ENCODE measurements around the gene CCT4.
A peak's percentile ranks its signal among the peaks of the same experiment; 100 is the strongest.
"Not testable (repeated sequence)": the region's sequence is repeated elsewhere in the genome, so short reads cannot be mapped to it uniquely, and the experiment has no call there.

CCT4 gene, protein sequence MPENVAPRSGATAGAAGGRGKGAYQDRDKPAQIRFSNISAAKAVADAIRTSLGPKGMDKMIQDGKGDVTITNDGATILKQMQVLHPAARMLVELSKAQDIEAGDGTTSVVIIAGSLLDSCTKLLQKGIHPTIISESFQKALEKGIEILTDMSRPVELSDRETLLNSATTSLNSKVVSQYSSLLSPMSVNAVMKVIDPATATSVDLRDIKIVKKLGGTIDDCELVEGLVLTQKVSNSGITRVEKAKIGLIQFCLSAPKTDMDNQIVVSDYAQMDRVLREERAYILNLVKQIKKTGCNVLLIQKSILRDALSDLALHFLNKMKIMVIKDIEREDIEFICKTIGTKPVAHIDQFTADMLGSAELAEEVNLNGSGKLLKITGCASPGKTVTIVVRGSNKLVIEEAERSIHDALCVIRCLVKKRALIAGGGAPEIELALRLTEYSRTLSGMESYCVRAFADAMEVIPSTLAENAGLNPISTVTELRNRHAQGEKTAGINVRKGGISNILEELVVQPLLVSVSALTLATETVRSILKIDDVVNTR

DNA sequence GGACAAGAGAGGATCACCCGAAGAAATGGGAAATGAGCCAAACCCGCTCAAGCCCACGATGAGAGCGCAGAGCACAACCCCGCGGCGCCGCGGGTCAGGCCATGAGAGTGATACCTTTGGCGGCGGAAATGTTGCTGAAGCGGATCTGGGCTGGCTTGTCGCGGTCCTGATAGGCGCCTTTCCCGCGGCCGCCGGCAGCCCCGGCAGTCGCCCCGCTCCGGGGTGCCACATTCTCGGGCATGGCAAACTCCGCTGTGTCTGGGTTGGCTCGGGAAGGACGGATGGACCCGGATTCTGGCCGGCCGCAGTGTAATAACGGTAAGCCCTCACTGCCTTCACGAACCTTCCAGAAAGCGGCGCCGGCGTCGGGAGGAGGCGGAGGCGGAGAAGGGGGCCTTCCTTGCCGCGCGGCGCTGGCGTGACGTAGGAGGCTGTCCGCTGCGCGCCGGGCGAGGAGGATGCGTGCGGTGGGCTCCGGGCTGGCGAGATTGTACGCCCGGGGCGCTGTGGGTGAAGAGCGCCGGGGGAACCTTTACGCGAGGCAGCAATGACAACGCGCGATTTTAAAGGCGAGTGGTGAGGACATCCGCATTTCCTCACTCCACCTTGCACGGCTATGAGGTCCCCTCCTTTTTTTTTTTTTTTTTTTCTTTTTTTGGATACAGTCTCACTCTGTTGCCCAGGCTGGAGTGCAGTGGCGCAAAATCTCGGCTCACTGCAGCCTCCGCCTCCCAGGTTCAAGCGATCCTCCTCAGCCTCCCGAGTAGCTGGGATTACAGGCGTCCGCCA lies at the start of gene CCT4:
Gene CCT4, minus strand, starts transcription at position 390 of the 789 bp plus-strand sequence. Its CDS starts 149 bp downstream, at position 241.
- peak; percentile 78 to 88 for DNase-seq

DNA sequence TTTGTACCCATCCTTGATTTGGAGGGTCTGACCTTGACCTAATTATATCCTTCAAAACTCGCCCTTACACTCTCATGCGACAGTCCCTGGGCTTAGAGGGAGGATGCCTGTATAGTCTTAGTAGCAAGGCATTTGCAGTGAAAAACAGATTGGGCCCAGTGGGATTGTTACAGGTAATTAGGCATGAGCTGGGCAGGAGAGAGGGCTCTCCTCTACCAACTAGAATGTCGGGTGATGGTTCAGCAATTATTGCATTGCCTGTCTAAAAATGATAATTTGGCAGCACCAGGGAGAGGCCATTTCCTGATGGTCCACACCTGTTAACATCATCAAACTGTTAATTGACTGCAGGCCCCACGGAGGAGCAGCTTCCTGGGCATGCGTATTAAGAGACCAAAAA lies 49.4 kb upstream of the CCT4 start:
- no peak for DNase-seq

DNA sequence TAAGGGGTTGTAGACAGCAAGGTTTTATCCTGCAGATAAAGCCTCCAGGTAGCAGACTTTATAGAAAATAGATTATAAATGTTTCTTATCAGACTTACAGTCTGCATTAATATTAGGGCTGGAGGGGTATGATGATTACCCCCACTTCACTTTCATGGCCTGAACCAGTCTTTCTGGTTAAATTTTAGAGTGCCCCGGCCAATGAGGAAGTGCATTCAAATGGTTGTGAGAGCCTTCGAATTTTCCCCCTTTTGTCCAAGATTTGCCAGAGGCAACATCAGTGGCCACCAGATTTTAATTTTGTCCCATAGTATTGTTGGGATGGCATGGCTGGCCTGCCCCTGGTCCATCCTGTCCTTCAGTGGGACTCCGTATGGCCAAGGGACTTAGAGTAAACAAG lies 48.6 kb upstream of the CCT4 start:
- DNase-seq, result no peak

DNA sequence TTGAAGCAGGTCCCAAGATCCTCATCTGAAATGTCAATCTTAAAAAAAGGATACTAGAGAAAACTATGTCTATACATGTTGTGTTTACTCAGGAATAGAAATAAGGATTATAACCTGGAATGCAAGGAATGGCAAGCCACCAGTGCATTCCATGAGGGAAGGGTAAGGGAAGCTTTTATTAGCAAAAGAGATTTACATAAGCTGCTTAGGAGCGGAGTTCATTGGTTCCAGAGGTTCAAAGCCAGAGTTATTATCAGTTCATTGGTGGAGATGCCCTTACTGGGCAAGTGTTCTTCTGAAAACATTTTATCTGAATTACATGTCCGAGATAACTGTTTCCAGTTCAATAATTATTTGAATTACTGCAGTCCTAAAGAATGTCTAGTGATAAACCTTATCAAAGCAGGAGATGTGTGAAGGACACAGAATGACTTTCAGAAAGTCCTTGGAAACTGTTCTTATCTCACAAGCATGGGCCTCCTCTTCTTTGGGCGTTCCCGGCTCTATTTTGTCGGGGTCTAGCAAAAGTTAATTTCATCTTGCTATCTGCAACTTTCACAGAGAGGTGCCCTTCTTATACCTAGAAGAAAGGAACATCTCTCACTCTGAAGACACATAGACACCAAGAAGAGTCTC lies 40.5 kb upstream of the CCT4 start:
- no peak for DNase-seq

DNA sequence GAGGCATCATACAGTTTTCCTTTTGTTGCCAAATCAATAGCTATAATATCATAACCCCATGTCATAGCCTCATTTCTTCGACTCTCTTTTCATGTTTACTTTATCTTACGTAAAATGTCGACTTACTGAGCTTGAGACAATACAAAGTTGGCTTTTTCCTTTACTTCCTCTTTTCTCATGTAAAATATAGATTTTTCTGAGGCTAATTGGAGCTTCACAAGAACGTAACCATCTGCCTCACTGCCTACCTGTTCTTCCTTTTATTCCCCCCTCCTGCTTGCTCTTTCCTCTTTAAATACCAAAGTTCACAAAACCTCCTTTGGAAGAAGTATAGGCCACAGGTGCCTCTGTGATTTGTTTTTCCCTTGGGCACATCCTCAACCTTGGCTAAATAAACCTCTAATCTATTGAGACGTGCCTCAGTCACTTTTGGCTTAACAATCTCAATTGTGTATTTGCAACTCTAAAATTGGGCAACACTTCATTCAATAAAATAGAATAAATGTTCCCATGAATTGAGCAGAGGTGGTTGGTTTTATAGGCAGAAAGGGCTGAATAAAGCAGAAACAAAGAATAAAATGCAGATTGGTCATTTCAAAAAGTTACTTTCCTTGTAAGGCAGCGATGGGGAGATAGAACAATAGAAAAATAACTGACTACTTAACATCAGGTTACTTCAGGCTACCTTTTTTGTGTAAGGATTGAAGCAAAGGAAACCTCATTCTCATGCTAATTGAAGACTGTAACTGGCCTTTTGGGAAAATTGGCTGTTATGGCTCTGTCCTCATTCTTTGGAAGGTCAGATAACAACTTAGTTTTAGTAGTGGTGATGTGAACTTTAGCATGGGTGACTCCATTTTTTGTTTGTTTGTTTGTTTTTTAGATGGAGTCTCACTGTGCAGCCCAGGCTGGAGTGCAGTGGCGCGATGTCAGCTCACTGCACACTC lies 38.3 kb upstream of the CCT4 start:
- DNase-seq, result no peak

DNA sequence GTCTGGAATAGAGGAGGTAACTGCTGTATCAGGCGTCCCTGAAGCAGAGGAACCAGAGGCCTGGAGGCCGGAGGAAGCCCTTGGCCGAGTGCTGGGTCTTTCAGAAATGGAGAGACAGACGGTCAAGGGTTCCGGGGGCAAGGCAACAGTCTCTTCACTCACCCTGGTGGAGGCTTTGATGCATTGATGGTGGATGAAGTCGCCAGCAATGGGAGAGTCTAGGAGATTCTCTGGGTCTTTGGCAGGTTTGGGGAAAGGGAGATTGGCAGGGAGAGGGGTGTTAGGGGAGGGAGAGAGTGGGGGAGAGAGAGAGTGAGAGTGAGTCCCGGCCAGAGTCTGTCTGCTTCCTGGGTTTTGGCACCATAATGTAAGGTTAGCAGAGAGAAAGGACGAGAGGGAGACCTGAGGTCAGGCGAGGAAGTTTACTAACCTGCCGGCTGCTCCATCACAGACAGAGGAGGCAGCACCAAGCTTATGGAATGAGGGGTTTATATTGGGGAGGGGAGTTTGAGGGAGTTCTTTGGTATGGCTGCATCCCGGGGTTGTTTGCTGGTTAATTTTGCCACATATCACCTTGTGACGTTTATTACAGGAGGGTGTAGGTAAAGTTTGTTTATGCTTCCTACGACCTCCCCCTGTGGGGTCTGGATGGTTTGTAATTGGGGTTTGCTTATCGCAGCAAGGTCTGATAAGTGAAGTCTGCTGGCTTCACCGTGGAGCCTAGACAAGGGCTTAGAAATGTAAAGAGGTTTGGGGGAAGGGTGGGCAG lies 36.6 kb upstream of the CCT4 start:
- DNase-seq, result no peak

DNA sequence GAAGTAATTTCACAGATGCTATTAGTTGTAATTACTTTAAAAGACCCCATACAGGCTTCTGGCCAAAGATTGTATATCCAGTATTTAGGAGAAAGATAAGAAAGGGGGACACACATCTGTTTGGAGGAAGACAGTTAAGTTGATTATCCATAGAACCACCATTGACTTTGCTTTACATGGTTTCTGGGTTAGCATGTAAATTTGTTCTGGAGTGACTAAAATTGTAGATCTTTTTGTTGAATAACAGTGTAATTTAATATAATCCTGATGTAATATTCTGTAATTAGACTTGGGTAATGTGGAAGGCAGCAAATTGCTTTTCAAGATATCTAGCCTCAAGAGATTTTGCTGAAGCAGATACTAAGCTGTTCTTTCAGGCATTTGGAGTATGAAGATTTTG lies 34.3 kb upstream of the CCT4 start:
- no peak for DNase-seq

DNA sequence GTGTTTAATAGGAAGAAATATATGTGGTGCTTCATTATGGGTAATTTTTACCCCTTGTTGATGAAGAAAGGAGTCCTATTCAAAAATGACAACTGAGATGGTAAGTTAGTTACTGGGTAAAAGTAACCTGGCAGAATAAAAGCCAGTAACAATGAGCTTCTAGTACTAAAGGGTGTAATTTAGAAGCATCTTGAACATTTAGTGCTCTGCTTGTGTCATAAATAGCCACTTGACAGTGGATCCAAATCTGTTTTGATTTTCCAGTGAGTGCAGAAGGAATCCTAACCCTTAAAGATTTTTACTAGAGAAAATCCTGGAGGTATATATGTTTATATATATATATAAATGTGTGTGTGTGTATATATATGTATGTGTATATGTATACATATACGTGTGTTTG lies 32.1 kb upstream of the CCT4 start:
- DNase-seq, result no peak

DNA sequence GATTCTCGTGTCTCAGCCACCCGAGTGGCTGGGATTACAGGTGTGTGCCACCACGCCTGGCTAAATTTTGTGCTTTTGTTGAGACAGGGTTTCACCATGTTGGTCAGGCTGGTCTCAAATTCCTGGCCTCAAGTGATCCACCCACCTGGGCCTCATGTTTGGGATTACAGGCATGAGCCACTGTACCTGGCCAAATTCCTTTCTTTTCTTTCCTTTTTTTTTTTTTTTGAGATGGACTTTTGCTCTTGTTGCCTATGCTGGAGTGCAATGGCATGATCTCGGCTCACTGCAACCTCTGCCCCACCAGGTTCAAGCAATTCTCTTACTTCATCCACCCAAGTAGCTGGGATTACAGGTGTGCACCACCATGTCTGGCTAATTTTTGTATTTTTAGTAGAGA lies 26.3 kb upstream of the CCT4 start:
- DNase-seq, result not testable (repeated sequence)

DNA sequence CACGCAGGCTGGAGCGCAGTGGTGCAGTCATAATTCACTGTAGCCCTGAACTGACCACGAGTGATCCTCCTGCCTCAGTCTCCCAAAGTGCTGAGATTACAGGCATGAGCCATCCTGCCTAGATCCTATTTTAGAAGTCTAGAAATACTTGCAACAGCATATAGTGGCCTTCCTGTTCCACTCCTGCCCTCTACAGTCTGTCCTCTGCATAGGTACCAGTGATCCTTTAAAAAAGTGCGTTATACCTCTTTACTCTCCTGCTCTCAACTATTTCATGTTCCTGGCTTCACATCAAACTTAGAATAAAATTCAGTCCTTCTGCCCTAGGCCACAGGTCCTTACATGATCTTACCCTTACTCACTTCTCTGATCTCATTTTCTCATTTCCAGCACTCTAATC lies 23.1 kb upstream of the CCT4 start:
- no peak for DNase-seq

DNA sequence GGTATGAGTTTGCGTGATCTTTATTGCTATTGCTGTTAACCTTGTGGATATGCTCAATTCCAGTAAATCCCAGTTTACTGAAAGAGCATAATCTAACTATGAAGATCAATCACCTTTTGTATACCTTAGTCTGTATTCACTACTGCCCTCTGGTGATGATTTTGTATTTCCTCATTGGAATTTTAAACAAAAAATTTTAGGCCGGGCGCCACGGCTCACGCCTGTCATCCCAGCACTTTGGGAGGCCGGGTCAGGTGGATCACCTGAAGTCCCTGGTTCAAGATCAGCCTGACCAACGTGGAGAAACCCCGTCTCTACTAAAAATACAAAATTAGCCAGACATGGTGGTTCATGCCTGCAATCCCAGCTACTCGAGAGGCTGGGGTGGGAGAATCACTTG lies 22.1 kb upstream of the CCT4 start:
- no peak for DNase-seq

DNA sequence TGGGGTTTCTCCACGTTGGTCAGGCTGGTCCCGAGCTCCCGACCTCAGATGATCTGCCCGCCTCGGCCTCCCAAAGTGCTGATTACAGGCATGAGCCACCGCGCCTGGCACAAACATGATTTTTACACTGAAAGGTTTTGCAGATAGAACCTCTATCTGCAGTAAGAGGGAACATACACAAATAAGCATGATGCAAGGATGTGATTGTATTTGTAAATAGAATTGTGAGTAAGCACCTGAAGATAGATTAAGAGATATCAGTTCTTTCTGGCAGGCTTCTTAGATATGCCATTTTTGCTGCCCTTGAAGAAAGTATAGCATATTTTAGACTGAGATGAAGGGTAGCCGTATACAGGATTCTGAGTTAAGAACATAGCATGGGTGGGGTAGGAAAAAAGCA lies 20.7 kb upstream of the CCT4 start:
- no peak for DNase-seq

DNA sequence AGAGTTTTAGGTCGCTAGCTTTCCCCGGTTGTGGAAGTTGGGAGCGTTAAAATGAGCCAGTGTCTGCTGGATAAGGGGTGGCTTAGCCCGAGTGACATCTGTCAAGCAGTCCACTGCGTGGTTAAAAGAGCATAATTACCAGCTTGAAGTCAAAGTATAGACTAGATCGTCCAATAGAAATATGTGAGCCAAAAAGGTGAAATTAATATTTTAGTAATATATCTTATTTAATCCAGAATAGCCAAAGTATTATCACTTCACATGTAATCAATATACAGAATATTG lies 17.7 kb upstream of the CCT4 start:
- DNase-seq, result no peak

DNA sequence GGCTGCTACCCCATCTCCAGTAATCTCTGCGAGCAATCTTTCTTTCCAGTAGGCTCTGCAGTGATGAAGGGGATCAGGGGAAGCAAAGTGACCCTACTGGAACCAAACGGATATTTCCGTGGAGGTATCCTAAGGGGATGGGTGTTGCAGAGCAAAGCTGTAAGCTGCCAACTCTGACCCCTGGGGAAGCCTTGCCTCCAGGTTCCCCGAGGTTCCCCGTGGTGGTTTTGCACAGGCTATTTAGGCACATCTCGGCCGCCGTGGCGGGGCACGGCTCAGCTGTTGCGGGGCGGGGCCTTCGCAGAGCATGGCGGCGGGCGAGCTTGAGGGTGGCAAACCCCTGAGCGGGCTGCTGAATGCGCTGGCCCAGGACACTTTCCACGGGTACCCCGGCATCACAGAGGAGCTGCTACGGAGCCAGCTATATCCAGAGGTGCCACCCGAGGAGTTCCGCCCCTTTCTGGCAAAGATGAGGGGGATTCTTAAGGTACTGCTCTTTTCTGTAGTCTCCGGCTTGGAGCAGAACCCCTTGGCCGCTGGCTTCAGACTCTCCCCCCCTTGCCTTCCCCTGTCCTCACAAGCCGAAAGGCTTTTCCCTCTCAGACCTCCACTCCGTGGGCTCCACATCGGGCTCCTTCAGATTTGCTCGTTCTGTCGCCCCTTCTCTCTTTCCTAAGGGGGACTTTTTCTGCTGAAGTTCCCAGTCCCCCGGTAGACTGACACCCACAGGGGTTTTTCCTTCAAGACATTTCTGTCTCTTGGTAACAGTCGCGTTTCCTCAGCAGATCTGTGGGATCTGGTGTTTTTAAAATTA lies 17.1 kb upstream of the CCT4 start, which contains the start of gene COMMD1:
Gene COMMD1, plus strand, starts transcription at position 303 of the 814 bp plus-strand sequence. Its CDS starts 5 bp downstream, at position 308.
- DNase-seq, result peak; percentile 40 to 61

DNA sequence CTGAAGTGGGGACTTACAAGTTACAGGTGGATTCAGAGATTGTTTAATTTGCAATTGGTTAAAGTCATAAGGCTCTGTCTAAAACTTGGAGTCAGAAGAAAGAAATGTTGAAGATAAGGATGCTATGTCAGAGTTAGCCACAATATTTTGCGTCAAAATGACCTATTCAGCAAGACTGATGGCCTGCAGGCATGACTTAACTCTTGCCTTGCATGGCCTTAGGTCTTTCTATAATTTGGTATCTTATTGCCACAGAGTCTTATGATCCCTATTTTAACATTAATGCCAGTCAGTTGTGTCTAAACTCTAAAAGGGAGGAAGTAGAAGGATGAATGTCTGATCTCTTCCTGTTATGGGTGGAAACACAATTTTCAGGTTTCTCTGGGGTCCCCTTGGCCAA lies 11.8 kb upstream of the CCT4 start:
- DNase-seq, result no peak

DNA sequence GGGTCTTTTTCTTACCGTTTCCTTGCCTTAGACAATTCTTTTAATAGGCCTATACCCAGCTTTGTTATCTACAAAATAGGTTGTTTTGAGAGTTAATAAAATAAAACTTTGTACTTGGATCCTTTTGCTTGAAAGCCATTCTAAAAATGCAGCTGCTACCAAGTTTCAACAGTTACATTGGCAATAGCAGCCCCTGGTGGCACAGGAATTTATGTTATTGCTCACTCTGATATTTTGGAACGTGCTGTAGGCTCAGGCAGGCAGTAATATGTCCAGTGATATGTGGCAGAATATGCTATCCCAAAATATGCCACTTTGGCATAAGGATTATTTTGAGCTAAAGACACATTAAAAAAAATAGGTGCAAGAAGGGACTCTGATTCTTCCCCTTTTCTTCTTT lies 10.4 kb upstream of the CCT4 start:
- no peak for DNase-seq

DNA sequence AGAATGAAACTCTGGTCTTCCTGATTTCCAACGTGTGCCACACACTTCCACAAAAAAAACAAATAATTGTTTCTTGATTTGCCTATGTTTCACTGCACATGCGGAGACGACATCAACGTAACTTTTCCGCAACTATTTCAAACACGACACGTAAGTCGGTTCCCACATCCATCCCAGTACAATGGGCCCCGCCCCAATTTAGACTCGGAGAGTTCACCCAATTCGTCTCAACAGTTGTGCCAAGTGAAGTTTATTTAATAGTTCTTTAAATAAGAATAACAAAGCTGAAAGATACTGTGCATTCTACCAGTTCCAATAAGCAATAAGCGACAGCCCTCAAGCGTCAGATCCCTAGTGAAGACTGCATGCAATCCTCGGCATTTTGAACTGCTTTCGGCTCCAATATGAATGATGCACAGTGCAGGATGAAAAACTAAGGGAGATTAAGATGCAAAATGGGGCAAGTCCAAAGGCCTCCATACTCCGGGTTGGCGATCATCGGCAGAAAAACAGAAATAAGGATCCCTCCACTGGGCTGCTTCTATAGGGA lies 664 bp downstream of the CCT4 start:
- no peak for DNase-seq

DNA sequence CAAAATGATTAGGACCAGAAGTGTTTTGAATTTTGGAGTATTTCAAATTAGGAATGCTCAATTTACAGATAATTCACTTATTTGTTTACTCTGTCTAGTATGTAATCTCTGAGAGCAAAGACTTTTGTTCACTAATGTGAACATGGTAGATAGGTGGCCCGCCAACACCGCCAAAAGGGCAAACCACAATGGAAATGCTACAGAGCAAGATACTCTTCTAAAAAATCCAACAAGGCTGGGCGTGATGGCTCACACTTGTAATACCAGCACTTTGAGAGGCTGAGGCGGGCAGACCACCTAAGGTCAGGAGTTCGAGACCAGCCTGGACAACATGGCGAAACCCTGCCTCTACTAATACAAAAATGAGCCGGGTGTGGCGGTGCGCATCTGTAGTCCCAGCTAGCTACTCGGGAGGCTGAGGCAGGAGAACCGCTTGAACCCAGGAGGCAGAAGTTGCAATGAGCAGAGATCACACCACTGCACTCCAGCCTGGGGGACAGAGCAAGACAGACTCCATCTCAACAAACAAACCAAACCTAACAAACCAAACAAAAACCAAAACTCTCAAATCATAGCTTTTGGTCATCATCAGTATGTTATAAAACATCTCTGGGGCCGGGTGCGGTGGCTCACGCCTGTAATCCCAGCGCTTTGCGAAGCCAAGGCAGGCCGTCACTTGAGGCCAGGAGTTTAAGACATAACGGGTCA lies 2.4 kb downstream of the CCT4 start:
- DNase-seq, result no peak

DNA sequence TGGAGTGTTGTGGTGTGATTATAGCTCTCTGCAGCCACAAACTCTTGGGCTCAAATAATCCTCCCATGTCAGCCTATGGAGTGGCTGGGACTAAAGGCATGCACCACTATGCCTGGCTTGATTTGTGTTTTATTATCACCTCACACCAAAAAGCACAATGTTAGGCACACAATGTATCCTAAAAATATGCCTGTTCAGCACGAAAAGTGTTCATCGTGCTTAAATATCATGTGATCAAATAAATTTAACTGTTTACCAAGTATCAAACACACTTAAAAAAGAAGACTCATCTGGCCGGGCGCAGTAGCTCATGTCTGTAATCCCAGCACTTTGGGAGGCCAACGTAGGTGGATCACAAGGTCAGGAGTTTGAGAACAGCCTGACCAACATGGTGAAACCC lies 5.6 kb downstream of the CCT4 start:
- DNase-seq, result no peak

DNA sequence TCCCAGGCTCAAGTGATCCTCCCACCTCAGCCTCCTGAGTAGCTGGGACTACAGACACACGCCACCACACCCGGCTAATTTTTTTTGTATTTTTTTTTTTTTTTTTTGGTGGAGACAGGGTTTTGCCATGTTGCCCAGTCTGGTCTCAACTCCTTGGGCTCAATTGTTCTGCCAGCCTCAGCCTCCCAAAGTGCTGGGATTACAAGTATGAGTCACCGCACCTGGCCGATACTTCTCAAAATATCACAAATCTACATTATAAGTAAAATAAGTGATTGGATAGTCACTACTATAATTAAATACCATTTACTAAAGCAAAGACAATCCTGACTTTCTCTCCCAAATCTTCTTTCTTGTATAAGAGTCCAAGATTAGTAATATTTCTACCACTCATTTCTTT lies 9.1 kb downstream of the CCT4 start:
- not testable (repeated sequence) for DNase-seq
